ENCODE results near the gene SLC29A2.
"Not testable (repeated sequence)": the region's sequence is repeated elsewhere in the genome, so short reads cannot be mapped to it uniquely, and the experiment has no call there.

SLC29A2 gene

DNA sequence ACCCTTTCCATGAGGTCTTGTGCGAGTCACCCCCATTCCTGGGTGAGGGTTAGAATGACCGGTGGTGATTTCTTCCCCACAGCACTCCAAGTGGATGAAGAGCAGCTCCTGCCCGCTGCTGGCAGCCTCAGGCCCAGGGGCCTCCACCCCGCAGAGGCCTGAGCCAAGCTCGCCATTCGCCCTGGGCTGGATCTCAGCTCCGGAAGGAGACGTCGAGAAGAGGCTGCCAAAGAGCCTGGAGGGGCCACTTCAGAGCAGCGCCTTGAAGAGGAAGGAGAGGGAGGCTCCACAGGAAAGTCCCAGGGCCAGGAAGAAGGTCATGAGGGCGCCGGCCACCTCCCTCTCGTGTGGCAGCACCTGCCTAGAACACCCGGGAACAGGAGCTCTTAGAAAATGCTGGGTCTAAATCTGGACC, 8.4 kb downstream of the SLC29A2 start:
- no peak for DNase-seq (ENCODE audit: low read depth)
- no peak overlapping the region for H3K4me3 ChIP-seq (ENCODE audit: control insufficient read depth, low read depth, low read length)
- TF ChIP-seq, protein P1, sequence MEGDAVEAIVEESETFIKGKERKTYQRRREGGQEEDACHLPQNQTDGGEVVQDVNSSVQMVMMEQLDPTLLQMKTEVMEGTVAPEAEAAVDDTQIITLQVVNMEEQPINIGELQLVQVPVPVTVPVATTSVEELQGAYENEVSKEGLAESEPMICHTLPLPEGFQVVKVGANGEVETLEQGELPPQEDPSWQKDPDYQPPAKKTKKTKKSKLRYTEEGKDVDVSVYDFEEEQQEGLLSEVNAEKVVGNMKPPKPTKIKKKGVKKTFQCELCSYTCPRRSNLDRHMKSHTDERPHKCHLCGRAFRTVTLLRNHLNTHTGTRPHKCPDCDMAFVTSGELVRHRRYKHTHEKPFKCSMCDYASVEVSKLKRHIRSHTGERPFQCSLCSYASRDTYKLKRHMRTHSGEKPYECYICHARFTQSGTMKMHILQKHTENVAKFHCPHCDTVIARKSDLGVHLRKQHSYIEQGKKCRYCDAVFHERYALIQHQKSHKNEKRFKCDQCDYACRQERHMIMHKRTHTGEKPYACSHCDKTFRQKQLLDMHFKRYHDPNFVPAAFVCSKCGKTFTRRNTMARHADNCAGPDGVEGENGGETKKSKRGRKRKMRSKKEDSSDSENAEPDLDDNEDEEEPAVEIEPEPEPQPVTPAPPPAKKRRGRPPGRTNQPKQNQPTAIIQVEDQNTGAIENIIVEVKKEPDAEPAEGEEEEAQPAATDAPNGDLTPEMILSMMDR (IDR thresholded peaks at IDR 0.05; ENCODE audit: control insufficient read depth, insufficient read depth, low read depth, low read length, missing control alignments), result no peak

DNA sequence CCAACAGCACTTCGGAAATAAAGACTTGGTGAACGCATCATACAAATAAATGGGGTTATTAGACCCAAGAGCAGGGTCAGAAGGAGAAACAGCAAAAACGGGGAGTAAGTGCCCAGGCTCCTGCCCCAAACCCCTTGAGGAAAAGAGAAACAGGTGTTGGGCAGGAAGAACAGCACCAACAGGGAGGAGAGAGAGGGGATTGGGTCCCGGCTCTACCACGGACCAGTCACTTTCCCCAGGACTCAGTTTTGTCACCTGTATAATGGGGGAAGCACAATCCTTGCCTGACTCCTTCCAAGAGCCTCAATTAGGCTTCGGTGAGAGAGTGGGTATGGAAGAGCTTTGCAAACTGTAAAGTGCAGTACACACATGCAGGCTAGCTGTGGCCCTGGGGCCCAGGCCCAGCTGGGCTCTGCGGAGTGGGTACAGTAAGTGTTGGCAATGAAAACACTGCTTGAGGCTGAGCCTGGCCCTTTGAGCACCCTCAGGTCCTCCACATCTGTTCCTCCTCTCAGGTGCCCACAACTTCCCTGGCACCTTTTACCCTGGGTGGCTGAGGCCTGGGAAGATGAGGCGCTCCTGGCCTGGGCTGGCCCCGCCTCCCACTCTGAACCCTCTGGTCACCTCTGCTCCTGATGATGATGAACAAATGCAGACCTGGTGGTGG, 8.9 kb downstream of the SLC29A2 start:
- no peak for DNase-seq (ENCODE audit: low read depth)
- H3K4me3 ChIP-seq (ENCODE audit: control insufficient read depth, low read depth, low read length), result no peak overlapping the region
- TF ChIP-seq, protein P1 (IDR thresholded peaks at IDR 0.05; ENCODE audit: control insufficient read depth, insufficient read depth, low read depth, low read length, missing control alignments), result no peak

DNA sequence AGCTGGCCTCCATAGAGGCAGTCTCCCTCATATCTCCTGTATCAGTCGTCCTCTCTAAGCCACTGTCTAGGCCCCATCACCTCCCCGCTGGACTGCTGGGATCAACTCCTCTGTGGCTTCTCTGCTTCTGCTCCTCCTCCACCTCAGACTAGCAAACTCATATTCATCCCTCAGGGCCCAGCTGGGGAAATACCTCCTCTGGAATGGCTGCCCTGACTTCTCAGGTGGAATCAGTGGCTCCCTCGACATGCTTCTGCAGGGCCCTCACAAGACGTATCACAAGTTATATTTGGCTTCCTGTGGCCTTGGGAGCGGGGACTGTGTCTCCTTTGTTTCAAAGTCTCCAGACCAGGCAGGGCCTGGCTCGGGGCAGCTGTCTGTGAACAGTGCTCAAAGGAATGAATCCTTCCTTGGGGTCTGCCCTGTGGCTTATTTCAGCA, 10.0 kb downstream of the SLC29A2 start:
- no peak overlapping the region for H3K4me3 ChIP-seq (ENCODE audit: control insufficient read depth, low read depth, low read length)
- no peak for DNase-seq (ENCODE audit: low read depth)
- TF ChIP-seq, protein P1 (IDR thresholded peaks at IDR 0.05; ENCODE audit: control insufficient read depth, insufficient read depth, low read depth, low read length, missing control alignments), result no peak

DNA sequence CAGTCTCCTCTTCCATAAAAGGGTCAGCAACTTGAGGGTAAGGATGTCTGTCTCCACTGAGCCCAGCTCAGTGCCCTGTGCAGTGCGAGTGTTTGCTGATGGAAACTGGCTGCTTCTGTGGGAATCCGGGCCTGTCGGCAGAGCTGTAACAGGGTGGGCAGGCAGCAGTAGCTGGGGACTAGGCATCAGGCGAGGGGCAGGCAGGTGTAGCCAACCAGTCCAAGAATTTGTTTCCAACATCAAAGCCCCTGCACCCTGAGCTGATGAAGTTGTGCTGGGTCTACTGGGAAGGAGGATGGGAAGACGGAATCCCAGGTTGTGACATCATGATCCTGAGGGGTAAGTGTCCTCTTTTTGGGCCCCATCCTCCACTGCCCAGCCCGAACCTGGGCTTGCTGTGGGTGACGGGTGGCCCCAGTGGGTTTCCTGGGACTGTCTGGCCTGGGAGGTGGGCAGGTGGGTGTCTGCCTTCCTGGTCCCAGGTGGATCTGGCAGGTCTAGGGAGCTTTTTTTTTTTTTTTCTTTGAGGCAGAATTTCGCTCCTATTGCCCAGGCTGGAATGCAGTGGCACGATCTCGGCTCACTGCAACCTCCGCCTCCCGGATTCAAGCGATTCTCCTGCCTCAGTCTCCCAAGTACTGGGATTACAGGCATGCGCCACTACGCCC, 11.0 kb downstream of the SLC29A2 start:
- DNase-seq (ENCODE audit: low read depth), result no peak
- H3K4me3 ChIP-seq (ENCODE audit: control insufficient read depth, low read depth, low read length), result no peak overlapping the region

DNA sequence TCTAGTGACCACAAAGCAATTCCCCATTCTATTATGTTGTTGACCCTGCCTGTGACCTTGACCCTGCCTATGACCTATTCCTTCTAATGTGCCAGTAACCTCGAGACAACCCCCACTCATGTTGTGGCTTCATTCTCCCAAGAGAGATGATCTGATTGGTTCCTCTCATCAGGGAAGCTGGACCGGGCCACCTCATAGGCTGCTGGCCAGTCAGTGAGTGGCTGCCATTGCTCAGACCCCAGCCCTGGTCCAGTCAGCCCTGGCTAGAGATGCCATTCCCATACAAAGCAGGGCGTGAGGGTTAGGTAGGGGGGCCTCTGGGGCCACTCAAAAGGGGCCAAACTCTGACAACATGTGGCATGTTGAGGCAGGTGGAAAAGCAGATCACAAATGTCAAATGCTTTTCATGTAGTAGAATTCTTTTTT, 11.9 kb downstream of the SLC29A2 start:
- no peak for DNase-seq (ENCODE audit: low read depth)
- no peak overlapping the region for H3K4me3 ChIP-seq (ENCODE audit: control insufficient read depth, low read depth, low read length)
- TF ChIP-seq, protein P1 (IDR thresholded peaks at IDR 0.05; ENCODE audit: control insufficient read depth, insufficient read depth, low read depth, low read length, missing control alignments), result no peak

More for the DNA sequence above, 11.0 kb downstream of the SLC29A2 start:
- TF ChIP-seq, protein P1 (IDR thresholded peaks at IDR 0.05; ENCODE audit: control insufficient read depth, insufficient read depth, low read depth, low read length, missing control alignments), result no peak

DNA sequence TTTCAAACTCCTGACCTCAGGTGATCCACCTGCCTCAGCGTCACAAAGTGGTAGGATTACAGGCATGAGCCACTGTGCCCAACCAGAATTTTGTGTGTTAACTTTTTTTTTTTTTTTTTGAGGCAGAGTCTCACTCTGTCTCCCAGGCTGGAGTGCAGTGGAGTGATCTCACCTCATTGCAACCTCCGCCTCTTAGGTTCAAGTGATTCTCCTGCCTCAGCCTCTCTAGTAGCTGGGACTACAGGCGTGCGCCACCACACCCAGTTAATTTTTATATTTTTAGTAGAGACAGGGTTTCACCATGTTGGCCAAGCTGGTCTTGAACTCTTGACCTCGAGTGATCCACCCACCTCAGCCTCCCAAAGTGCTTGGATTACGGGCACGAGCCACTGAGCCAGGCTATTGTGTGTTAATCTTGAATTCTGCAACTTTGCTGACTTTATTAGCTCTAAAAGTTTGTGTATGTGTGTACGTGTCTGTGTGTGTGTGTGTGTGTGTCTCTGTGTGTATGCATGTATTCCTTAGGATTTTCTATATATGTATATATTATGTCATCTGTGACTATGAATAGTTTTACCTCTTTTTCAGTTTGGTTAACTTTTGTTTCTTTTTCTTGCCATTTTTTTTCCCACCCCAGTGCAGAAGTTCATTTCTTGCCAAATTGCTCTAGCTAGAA, 20.9 kb downstream of the SLC29A2 start:
- DNase-seq (ENCODE audit: low read depth), result not testable (repeated sequence)

DNA sequence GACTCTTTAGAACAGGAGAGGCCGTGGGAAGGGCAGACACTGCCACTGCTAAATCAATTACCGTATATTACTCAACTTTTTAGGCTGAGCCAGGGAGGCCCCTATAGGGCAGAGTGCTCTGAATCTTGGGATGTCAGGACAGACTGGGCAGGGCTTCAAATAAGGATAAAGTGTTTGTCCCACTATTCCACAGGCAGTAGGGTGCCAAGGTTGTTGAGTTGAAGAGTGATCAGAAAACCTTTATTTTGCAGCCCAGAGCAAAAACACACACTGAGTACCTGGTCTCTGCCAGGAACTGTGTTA, 22.5 kb downstream of the SLC29A2 start:
- H3K4me3 ChIP-seq (ENCODE audit: control insufficient read depth, low read depth, low read length), result no peak overlapping the region
- TF ChIP-seq, protein P1 (IDR thresholded peaks at IDR 0.05; ENCODE audit: control insufficient read depth, insufficient read depth, low read depth, low read length, missing control alignments), result no peak
- DNase-seq (ENCODE audit: low read depth), result no peak

More for the DNA sequence above, 20.9 kb downstream of the SLC29A2 start:
- not testable (repeated sequence) for H3K4me3 ChIP-seq (ENCODE audit: control insufficient read depth, low read depth, low read length)

Measured in AG09309 (cell line).